SU-DHL-6 (cell line): ENCODE results near the gene UPB1.

Experiments used
- EZH2phosphoT487 ChIP-seq: fragments of 200-600 bp; sonication (generic), shearing (Covaris generic); conservative IDR thresholded peaks from 2 replicates; pipeline ENCODE4 v1.6.1; 2018; ENCODE audit warnings: mild to moderate bottlenecking, antibody characterized with exemption, low read length, moderate library complexity, mixed read lengths
- TF ChIP-seq, protein P1 (sequence below): fragments of 200-600 bp; sonication (generic); IDR thresholded peaks from one replicate; pipeline ENCODE4 v1.5.1; 2017; ENCODE audit warnings: antibody characterized with exemption, mild to moderate bottlenecking, low read length, moderate library complexity; ENCODE audit not compliant: insufficient read depth, poor library complexity, severe bottlenecking

DNA sequence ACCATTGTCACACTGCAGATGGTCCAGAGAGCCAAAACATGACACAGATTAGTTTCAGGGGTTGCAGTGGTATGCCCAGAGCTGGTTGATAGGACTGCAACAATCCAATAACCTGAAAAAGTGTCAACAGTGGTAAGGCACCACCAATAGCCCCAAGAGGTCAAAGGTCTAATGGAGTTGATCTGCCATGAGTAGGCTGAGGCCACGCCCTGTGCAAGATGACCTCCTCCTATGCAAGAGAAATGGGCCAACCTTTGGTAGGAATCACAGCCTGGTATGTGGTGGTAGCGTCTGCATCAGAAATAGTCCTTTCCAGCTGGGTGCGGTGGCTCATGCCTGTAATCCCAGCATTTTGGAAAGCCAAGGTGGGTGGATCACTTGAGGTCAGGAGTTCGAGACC, 40.2 kb downstream of the UPB1 start:
- TF ChIP-seq, protein P1, sequence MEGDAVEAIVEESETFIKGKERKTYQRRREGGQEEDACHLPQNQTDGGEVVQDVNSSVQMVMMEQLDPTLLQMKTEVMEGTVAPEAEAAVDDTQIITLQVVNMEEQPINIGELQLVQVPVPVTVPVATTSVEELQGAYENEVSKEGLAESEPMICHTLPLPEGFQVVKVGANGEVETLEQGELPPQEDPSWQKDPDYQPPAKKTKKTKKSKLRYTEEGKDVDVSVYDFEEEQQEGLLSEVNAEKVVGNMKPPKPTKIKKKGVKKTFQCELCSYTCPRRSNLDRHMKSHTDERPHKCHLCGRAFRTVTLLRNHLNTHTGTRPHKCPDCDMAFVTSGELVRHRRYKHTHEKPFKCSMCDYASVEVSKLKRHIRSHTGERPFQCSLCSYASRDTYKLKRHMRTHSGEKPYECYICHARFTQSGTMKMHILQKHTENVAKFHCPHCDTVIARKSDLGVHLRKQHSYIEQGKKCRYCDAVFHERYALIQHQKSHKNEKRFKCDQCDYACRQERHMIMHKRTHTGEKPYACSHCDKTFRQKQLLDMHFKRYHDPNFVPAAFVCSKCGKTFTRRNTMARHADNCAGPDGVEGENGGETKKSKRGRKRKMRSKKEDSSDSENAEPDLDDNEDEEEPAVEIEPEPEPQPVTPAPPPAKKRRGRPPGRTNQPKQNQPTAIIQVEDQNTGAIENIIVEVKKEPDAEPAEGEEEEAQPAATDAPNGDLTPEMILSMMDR, result no peak
- TF ChIP-seq EZH2phosphoT487, result no peak
